OCI-LY1 (cell line): Measurements from ENCODE around the gene KIF16B.

ENCODE experiments used
- H2AFZ ChIP-seq: fragments of 200-600 bp; sonication (generic), shearing (Covaris generic); 2 replicates; pipeline ENCODE4 v1.6.0; 2014; ENCODE audit warnings: antibody characterized with exemption, mild to moderate bottlenecking, low read length
- H3F3A ChIP-seq: fragments of 200-600 bp; sonication (generic), shearing (Covaris generic); 2 replicates; pipeline ENCODE4 v1.6.0; 2014; ENCODE audit warnings: mild to moderate bottlenecking, antibody characterized with exemption, low read length, moderate library complexity; ENCODE audit not compliant: insufficient read depth
- H3K27ac ChIP-seq: fragments of 200-600 bp; sonication (generic); 2 replicates; pipeline ENCODE4 v1.5.1; 2014; ENCODE audit warnings: low read length, mixed run types, mild to moderate bottlenecking, low read depth; ENCODE audit not compliant: poor library complexity, severe bottlenecking
- H3K27me3 ChIP-seq: fragments of 200-600 bp; sonication (generic); 2 replicates; pipeline ENCODE4 v1.6.0; 2014; ENCODE audit warnings: antibody characterized with exemption, mild to moderate bottlenecking, low read length, moderate library complexity; ENCODE audit not compliant: insufficient read depth
- H3K36me3 ChIP-seq: fragments of 200-600 bp; sonication (generic); 2 replicates; pipeline ENCODE4 v1.6.1; 2014; ENCODE audit warnings: mild to moderate bottlenecking, antibody characterized with exemption, low read length, moderate library complexity, mixed read lengths; ENCODE audit not compliant: insufficient read depth
- H3K4me1 ChIP-seq: fragments of 200-600 bp; sonication (generic); 2 replicates; pipeline ENCODE4 v1.5.1; 2014; ENCODE audit warnings: mild to moderate bottlenecking, low read length, moderate library complexity; ENCODE audit not compliant: insufficient read depth, severe bottlenecking
- H3K4me2 ChIP-seq: fragments of 200-600 bp; sonication (generic), shearing (Covaris generic); 2 replicates; pipeline ENCODE4 v1.6.1; 2014; ENCODE audit warnings: low read length
- H3K4me3 ChIP-seq: fragments of 200-600 bp; sonication (generic); 2 replicates; pipeline ENCODE4 v1.5.1; 2014; ENCODE audit warnings: low read length, low read depth, mild to moderate bottlenecking, mixed read lengths; ENCODE audit not compliant: poor library complexity, severe bottlenecking
- H3K79me2 ChIP-seq: fragments of 200-600 bp; shearing (Covaris generic); 2 replicates; pipeline ENCODE4 v1.6.1; 2016; ENCODE audit warnings: mixed run types, low read length, mixed read lengths; ENCODE audit not compliant: insufficient read depth
- H3K9ac ChIP-seq: fragments of 200-600 bp; sonication (generic), shearing (Covaris generic); 2 replicates; pipeline ENCODE4 v1.6.1; 2014; ENCODE audit warnings: mild to moderate bottlenecking, low read length, mixed read lengths
- H3K9me2 ChIP-seq: fragments of 200-600 bp; sonication (generic), shearing (Covaris generic); 2 replicates; pipeline ENCODE4 v1.6.1; 2014; ENCODE audit warnings: low read depth, mild to moderate bottlenecking, low read length, mixed read lengths
- H3K9me3 ChIP-seq: fragments of 200-600 bp; shearing (Covaris generic); 2 replicates; pipeline ENCODE4 v1.6.1; 2014; ENCODE audit warnings: low read length, mixed read lengths
- H4K20me1 ChIP-seq: fragments of 200-600 bp; sonication (generic), shearing (Covaris generic); 2 replicates; pipeline ENCODE4 v1.6.0; 2016; ENCODE audit warnings: mild to moderate bottlenecking, low read length; ENCODE audit not compliant: insufficient read depth
- CTCF ChIP-seq: fragments of 200-600 bp; sonication (generic), shearing (Covaris generic); IDR thresholded peaks from 2 replicates; pipeline ENCODE4 v1.5.1; 2017; ENCODE audit warnings: mild to moderate bottlenecking, antibody characterized with exemption, low read length, moderate library complexity, mixed read lengths
- EZH2 ChIP-seq: fragments of 200-600 bp; sonication (generic), shearing (Covaris generic); IDR thresholded peaks from 2 replicates; pipeline ENCODE4 v1.8.0; 2017; ENCODE audit warnings: borderline replicate concordance, mixed run types, mild to moderate bottlenecking, antibody characterized with exemption, low read length, moderate library complexity, mixed read lengths

KIF16B gene

GRCh38 chr20:16314748-16315159 is 258.5 kb downstream of the KIF16B start:
- no peak for TF ChIP-seq CTCF
- TF ChIP-seq EZH2 = no peak
- H3K4me1 ChIP-seq = peaks cover 7% of the 10 kb centered on the region
- no peaks in the 10 kb centered on the region for H3K79me2 ChIP-seq
- no peaks in the 10 kb centered on the region for H3K9me2 ChIP-seq
- no peaks in the 10 kb centered on the region for H4K20me1 ChIP-seq
- no peak overlapping the region for H3K27ac ChIP-seq
- H3K36me3 ChIP-seq = no peaks in the 10 kb centered on the region
- no peak overlapping the region for H2AFZ ChIP-seq
- no peak overlapping the region for H3K4me3 ChIP-seq
- H3K27me3 ChIP-seq = no peaks in the 10 kb centered on the region
- no peak overlapping the region for H3K4me2 ChIP-seq
- H3K9ac ChIP-seq = no peak overlapping the region
- no peaks in the 10 kb centered on the region for H3K9me3 ChIP-seq
- H3F3A ChIP-seq = no peaks in the 10 kb centered on the region

DNA sequence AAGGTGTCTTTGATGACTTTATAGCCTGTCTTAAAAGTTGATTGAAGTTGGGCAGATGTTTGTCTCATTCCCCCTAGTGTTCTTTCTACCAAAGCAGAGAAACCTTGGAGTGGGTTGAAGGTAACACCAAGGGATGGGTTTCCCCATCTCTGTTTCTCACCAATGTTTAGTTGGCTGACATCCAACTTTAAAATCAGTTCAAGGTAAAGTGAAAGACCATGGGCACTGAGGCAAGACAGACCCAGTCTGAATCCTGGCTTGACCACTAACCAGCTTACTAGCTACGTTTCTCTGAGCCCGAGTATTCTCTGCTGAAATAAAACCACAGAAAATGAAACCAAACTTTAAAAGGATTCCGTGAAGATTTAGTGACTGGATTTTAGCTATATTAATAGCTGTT is 258.9 kb downstream of the KIF16B start:
- Histone ChIP-seq H3K4me2 (no peak overlapping the region), H3K4me3 (no peak overlapping the region), H3K9me2 (no peaks in the 10 kb centered on the region), H2AFZ (no peak overlapping the region), H3K9me3 (no peaks in the 10 kb centered on the region), H4K20me1 (no peaks in the 10 kb centered on the region), H3K4me1 (peaks cover 7% of the 10 kb centered on the region), H3F3A (no peaks in the 10 kb centered on the region), H3K27ac (no peak overlapping the region), H3K79me2 (no peaks in the 10 kb centered on the region), H3K27me3 (no peaks in the 10 kb centered on the region), H3K36me3 (no peaks in the 10 kb centered on the region), H3K9ac (no peak overlapping the region)
- TF ChIP-seq EZH2 = no peak

- TF ChIP-seq CTCF (no peak), EZH2 (no peak)
- Histone ChIP-seq H3K27ac (no peak overlapping the region), H4K20me1 (no peaks in the 10 kb centered on the region), H3K27me3 (no peaks in the 10 kb centered on the region), H2AFZ (no peak overlapping the region), H3K9me3 (no peaks in the 10 kb centered on the region), H3K9me2 (no peaks in the 10 kb centered on the region), H3K4me3 (no peak overlapping the region), H3K79me2 (no peaks in the 10 kb centered on the region), H3K36me3 (no peaks in the 10 kb centered on the region), H3K4me2 (no peak overlapping the region), H3K9ac (no peak overlapping the region), H3K4me1 (peaks cover 7% of the 10 kb centered on the region), H3F3A (no peaks in the 10 kb centered on the region)
Measured at GRCh38 chr20:16313917-16314316, 259.3 kb downstream of the KIF16B start.

DNA sequence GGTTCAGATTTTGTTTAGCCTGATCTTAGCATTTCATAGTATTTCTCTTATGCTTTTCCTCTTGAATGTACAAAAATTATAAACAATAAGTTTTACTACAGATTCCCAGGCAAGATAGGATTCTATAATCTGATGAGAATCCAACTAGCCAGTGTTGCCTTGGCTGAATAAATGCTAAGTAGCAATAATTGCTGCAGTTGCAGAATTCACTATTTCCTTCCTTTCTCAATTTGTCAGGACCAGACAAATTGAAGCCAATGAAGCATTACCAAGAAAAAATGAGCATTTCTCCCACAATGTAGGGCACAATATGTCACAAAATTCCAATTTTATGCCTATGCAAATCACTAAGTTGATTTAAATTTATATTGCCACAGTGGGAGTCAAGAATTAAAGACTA is 260.2 kb downstream of the KIF16B start:
- H3K36me3 ChIP-seq = no peaks in the 10 kb centered on the region
- H3K9me2 ChIP-seq = no peaks in the 10 kb centered on the region
- no peaks in the 10 kb centered on the region for H4K20me1 ChIP-seq
- H3K27ac ChIP-seq = no peak overlapping the region
- no peak overlapping the region for H3K4me3 ChIP-seq
- H3K9me3 ChIP-seq = no peaks in the 10 kb centered on the region
- no peaks in the 10 kb centered on the region for H3K27me3 ChIP-seq
- H3K9ac ChIP-seq = no peak overlapping the region
- H3K4me1 ChIP-seq = peaks cover 7% of the 10 kb centered on the region
- H3K4me2 ChIP-seq = no peak overlapping the region
- H3F3A ChIP-seq = no peaks in the 10 kb centered on the region
- H2AFZ ChIP-seq = no peak overlapping the region
- no peak for TF ChIP-seq EZH2
- TF ChIP-seq CTCF = no peak
- no peaks in the 10 kb centered on the region for H3K79me2 ChIP-seq
